Suprapubic skin (tissue), 4 donors: Measurements from ENCODE around the gene TTC12.

Experiments
- CTCF ChIP-seq, 2 donors: fragments of 200-600 bp in 1 of 2; fragments of 450-650 bp in 1 of 2; sonication (generic) in 1 of 2; IDR thresholded peaks; one replicate each; pipeline ENCODE4 v1.5.1; 2016 to 2019; ENCODE audit warnings: antibody characterized with exemption in 2 of 2, mild to moderate bottlenecking in 1 of 2, moderate library complexity in 1 of 2
- EP300 ChIP-seq: sonication (generic); formaldehyde crosslinking; IDR thresholded peaks from one replicate; pipeline ENCODE4 v1.6.1; 2017; ENCODE audit warnings: antibody characterized with exemption
- POLR2A ChIP-seq, 2 donors: fragments of 450-650 bp; IDR thresholded peaks; one replicate each; pipeline ENCODE4 v1.6.1; 2017; ENCODE audit warnings: antibody characterized with exemption in 2 of 2, mild to moderate bottlenecking in 2 of 2, moderate library complexity in 2 of 2
- POLR2AphosphoS5 ChIP-seq, 3 donors: sonication (generic); formaldehyde crosslinking; IDR thresholded peaks; one replicate each; pipeline ENCODE4 v1.6.1; 2017; ENCODE audit warnings: antibody characterized with exemption in 3 of 3

GRCh38 chr11:113407163-113407562 lies 92.8 kb downstream of the TTC12 start:
- TF ChIP-seq CTCF (IDR thresholded peaks at IDR 0.05) (no peak), POLR2AphosphoS5 (IDR thresholded peaks at IDR 0.05) (no peak), POLR2A (IDR thresholded peaks at IDR 0.05) (no peak), EP300 (no peak)
